ENCODE results near the gene ZFYVE1.

DNA sequence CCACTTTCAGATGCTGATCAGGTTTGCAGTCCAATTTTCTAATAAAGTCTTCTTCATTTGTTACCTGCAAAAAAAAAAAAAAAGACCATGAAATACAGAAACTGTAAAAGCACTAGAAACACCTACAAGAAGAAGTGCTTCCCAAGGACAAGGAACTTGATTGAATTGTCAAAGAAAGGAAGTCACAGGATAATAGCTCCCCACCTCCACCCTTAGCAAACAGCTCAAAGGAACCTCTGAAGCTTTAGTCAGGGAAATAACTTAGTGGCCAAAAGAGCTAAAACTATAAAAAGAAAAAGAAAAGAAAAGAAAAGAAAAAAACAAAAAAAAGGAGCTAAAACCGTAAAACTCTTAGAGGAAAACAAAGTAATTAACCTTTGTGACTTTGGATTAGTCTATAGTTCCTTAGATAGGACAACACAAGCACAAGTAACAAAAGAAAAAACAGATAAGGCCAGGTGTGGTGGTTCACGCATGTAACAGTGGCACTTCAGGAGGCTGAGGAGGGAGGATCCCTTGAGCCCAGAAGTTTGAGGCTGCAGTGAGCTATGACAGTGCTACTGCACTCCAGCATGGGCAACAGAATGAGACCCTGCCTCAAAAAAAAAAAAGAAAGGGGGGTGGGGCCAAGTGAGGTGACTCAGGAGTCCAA, 28.5 kb downstream of the ZFYVE1 start:
- TF ChIP-seq CTCF (IDR thresholded peaks at IDR 0.05) (no peak), POLR2AphosphoS5 (IDR thresholded peaks at IDR 0.05) (no peak), POLR2A (IDR thresholded peaks at IDR 0.05) (no peak)

Data from breast epithelium (tissue), 3 donors.